Liver (tissue), 9 donors: Measurements from ENCODE around the gene NFATC1. TPM values are rescaled to one million over a fixed set of nuclear protein-coding genes. Genes with fewer than 3 reads are reported as not detected.

Source experiments
- DNase-seq: peaks from one replicate; pipeline ENCODE4 v3.0.0-alpha.2; 2017; ENCODE audit warnings: low spot score
- H3K27ac ChIP-seq, 2 donors: one replicate each; pipeline ENCODE4 v1.7.0; 2013; ENCODE audit warnings: inconsistent platforms in 2 of 2, low read length in 2 of 2, control low read depth in 1 of 2, low read depth in 1 of 2, mild to moderate bottlenecking in 1 of 2
- H3K27me3 ChIP-seq, 4 donors: one replicate each; pipeline versions ENCODE4 v1.6.1 to v1.7.0; 2013; ENCODE audit warnings: low read length in 3 of 4, inconsistent platforms in 1 of 4, mild to moderate bottlenecking in 1 of 4, moderate library complexity in 1 of 4; ENCODE audit not compliant: control insufficient read depth in 4 of 4, insufficient read depth in 4 of 4
- H3K36me3 ChIP-seq, 4 donors: one replicate each; pipeline versions ENCODE4 v1.6.1 to v1.7.0; 2013; ENCODE audit warnings: low read length in 3 of 4, mild to moderate bottlenecking in 3 of 4, low read depth in 1 of 4, moderate library complexity in 1 of 4; ENCODE audit not compliant: control insufficient read depth in 4 of 4, insufficient read depth in 3 of 4
- H3K4me1 ChIP-seq, 4 donors: one replicate each; pipeline versions ENCODE4 v1.6.1 to v1.7.0; 2013; ENCODE audit warnings: low read length in 3 of 4, mild to moderate bottlenecking in 3 of 4, moderate library complexity in 1 of 4; ENCODE audit not compliant: control insufficient read depth in 4 of 4, insufficient read depth in 4 of 4
- H3K4me3 ChIP-seq, 3 donors: one replicate each; pipeline versions ENCODE4 v1.6.1 to v1.7.0; 2013; ENCODE audit warnings: low read length in 3 of 3, control low read depth in 1 of 3, low read depth in 1 of 3, mild to moderate bottlenecking in 1 of 3
- H3K9ac ChIP-seq, 2 donors: one replicate each; pipeline ENCODE4 v1.7.0; 2013; ENCODE audit warnings: low read length in 2 of 2, mild to moderate bottlenecking in 2 of 2, moderate library complexity in 2 of 2, control low read depth in 1 of 2, low read depth in 1 of 2
- H3K9me3 ChIP-seq, 4 donors: one replicate each; pipeline versions ENCODE4 v1.6.1 to v1.7.0; 2013; ENCODE audit warnings: low read length in 3 of 4; ENCODE audit not compliant: control insufficient read depth in 4 of 4
- ATF3 ChIP-seq: IDR thresholded peaks from 2 replicates; pipeline ENCODE4 v1.6.1; 2016; ENCODE audit warnings: antibody characterized with exemption
- CTCF ChIP-seq: fragments of 150-350 bp; IDR thresholded peaks from 2 replicates; pipeline ENCODE4 v1.5.1; 2017; ENCODE audit warnings: improper control_type of control experiment, low read depth, low read length; ENCODE audit not compliant: missing input control
- EGR1 ChIP-seq, 2 donors: IDR thresholded peaks; 2 replicates each; pipeline ENCODE4 v1.6.1; 2016 to 2018; ENCODE audit warnings: antibody characterized with exemption in 2 of 2, low read depth in 2 of 2
- FOXA2 ChIP-seq: IDR thresholded peaks from 2 replicates; pipeline ENCODE4 v1.6.1; 2016; ENCODE audit warnings: antibody characterized with exemption
- HNF4A ChIP-seq, 2 donors: conservative IDR thresholded peaks; 2 replicates each; pipeline ENCODE4 v1.6.1; 2016; ENCODE audit warnings: antibody characterized with exemption in 2 of 2, mild to moderate bottlenecking in 2 of 2
- JUND ChIP-seq, 2 donors: IDR thresholded peaks; 2 replicates each; pipeline ENCODE4 v1.6.1; 2016; ENCODE audit warnings: antibody characterized with exemption in 2 of 2
- NR2F2 ChIP-seq: IDR thresholded peaks from 2 replicates; pipeline ENCODE4 v1.6.1; 2016; ENCODE audit warnings: antibody characterized with exemption
- RAD21 ChIP-seq, 2 donors: IDR thresholded peaks; 2 replicates each; pipeline ENCODE4 v1.6.1; 2016; ENCODE audit warnings: antibody characterized with exemption in 2 of 2, mild to moderate bottlenecking in 2 of 2
- REST ChIP-seq: IDR thresholded peaks from 2 replicates; pipeline ENCODE4 v1.6.1; 2016; ENCODE audit warnings: antibody characterized with exemption, mild to moderate bottlenecking
- RXRA ChIP-seq, 2 donors: IDR thresholded peaks; 2 replicates each; pipeline ENCODE4 v1.6.1; 2017 to 2018; ENCODE audit warnings: antibody characterized with exemption in 2 of 2, mild to moderate bottlenecking in 1 of 2
- SP1 ChIP-seq: IDR thresholded peaks from 2 replicates; pipeline ENCODE4 v1.6.1; 2018; ENCODE audit warnings: antibody characterized with exemption, mild to moderate bottlenecking
- TAF1 ChIP-seq: conservative IDR thresholded peaks from 2 replicates; pipeline ENCODE4 v1.6.1; 2016; ENCODE audit warnings: antibody characterized with exemption, mild to moderate bottlenecking
- YY1 ChIP-seq: IDR thresholded peaks from 2 replicates; pipeline ENCODE4 v1.6.1; 2016; ENCODE audit warnings: antibody characterized with exemption, mild to moderate bottlenecking
- ZBTB33 ChIP-seq: IDR thresholded peaks from 2 replicates; pipeline ENCODE4 v1.6.1; 2016; ENCODE audit warnings: antibody characterized with exemption
- WGBS: extraction: QIAGEN DNeasy Blood & Tissue Kit; methylation state at CpG from one replicate; pipeline ENCODE4 v1.1.7; 2013; 5-methylcytosine and 5-hydroxymethylcytosine counted together
- polyA plus RNA-seq, 2 donors: library from polyadenylated mRNA; stranded (reverse) in 1 of 2; unstranded in 1 of 2; fragments of 200-250 nt in 1 of 2; fragments of >200 nt in 1 of 2; fragmentation: Nextera tagmentation in 1 of 2; extraction: Ambion mirVana in 1 of 2; gene quantifications; one replicate each; pipeline versions ENCODE4 v1.2.1 to v1.2.3, GENCODE V29; 2013 to 2015
- total RNA-seq, 2 donors: library from RNA; depleted of rRNA; stranded (reverse); fragments of >200 nt; gene quantifications; one replicate each; pipeline ENCODE4 v1.2.3, GENCODE V29; 2014
- donor health status: healthy.
- donor health status: healthy.
- donor health status: healthy.
- donor health status: healthy.
- donor health status: healthy.

NFATC1 gene
- total and polyA plus RNA-seq, 4 donors: 0.57 to 2.2 (median 1.3) TPM

- peaks cover 0 to 16% (median 10%) of the 10 kb centered on the region in 4 donors for H3K36me3 ChIP-seq
- no peaks in the 10 kb centered on the region for H3K9me3 ChIP-seq
- no peaks in the 10 kb centered on the region for H3K27me3 ChIP-seq
- TF ChIP-seq CTCF: no peak
- TF ChIP-seq RXRA (IDR thresholded peaks at IDR 0.05): no peak
- 90% methylated on average over 8 of the region's 8 CpGs for WGBS
- no peak overlapping the region for H3K9ac ChIP-seq
- H3K4me3 ChIP-seq: no peak overlapping the region
- no peaks in the 10 kb centered on the region for H3K4me1 ChIP-seq
- DNase-seq: no peak
- H3K27ac ChIP-seq: no peak overlapping the region
These were observed 28.2 kb upstream of the NFATC1 start for GRCh38 chr18:79367480-79367879.

GRCh38 chr18:79367989-79368388, 27.7 kb upstream of the NFATC1 start:
- 80% methylated on average over 18 of the region's 18 CpGs for WGBS
- Histone ChIP-seq H3K4me3 (no peak overlapping the region), H3K27ac (no peak overlapping the region), H3K27me3 (no peaks in the 10 kb centered on the region), H3K9ac (no peak overlapping the region), H3K4me1 (no peaks in the 10 kb centered on the region), H3K36me3 (peaks cover 0 to 16% (median 8%) of the 10 kb centered on the region in 4 donors), H3K9me3 (no peaks in the 10 kb centered on the region)
- TF ChIP-seq ZBTB33 (no peak), RAD21 (IDR thresholded peaks at IDR 0.05) (no peak), RXRA (IDR thresholded peaks at IDR 0.05) (no peak), CTCF (no peak)
- no peak for DNase-seq

GRCh38 chr18:79368681-79369080, 27.0 kb upstream of the NFATC1 start:
- Histone ChIP-seq H3K4me3 (no peak overlapping the region), H3K27me3 (no peaks in the 10 kb centered on the region), H3K27ac (no peak overlapping the region), H3K9ac (no peak overlapping the region), H3K36me3 (peaks cover under 1 to 10% (median 3%) of the 10 kb centered on the region in 4 donors), H3K9me3 (no peaks in the 10 kb centered on the region), H3K4me1 (no peaks in the 10 kb centered on the region)
- 70% methylated on average over 15 of the region's 15 CpGs for WGBS
- no peak for DNase-seq
- no peak for TF ChIP-seq FOXA2
- TF ChIP-seq TAF1: no peak
- TF ChIP-seq RAD21 (IDR thresholded peaks at IDR 0.05): no peak
- no peak for TF ChIP-seq CTCF
- no peak for TF ChIP-seq JUND (IDR thresholded peaks at IDR 0.05)
- no peak for TF ChIP-seq YY1
- TF ChIP-seq RXRA (IDR thresholded peaks at IDR 0.05): no peak
- TF ChIP-seq ATF3: no peak
- TF ChIP-seq SP1: no peak
- no peak for TF ChIP-seq EGR1 (IDR thresholded peaks at IDR 0.05; ENCODE audit: low read depth in 2 of 2)
- no peak for TF ChIP-seq HNF4A (conservative IDR thresholded peaks at IDR 0.05)
- TF ChIP-seq NR2F2: no peak
- no peak for TF ChIP-seq REST
